Chondrocyte (in vitro differentiated cells): ENCODE data around the gene GPR162. TPM values are rescaled to one million over a fixed set of nuclear protein-coding genes. Genes with fewer than 3 reads are reported as not detected.

Experiments
- DNase-seq: peaks from one replicate; pipeline ENCODE4 v3.0.0; 2021; ENCODE audit warnings: mixed read lengths, low spot score
- H3K27ac Mint-ChIP-seq: one replicate; pipeline ENCODE4 v1.8.0; 2021; ENCODE audit warnings: mild to moderate bottlenecking, moderate library complexity, mixed read lengths; ENCODE audit not compliant: unreplicated experiment
- H3K27me3 Mint-ChIP-seq: 2 replicates; pipeline ENCODE4 v1.8.0; 2021; ENCODE audit warnings: low read depth, mixed read lengths
- H3K36me3 Mint-ChIP-seq: 2 replicates; pipeline ENCODE4 v1.8.0; 2021; ENCODE audit warnings: low read depth, mixed read lengths
- H3K4me1 Mint-ChIP-seq: 2 replicates; pipeline ENCODE4 v1.8.0; 2021; ENCODE audit warnings: low read depth, mild to moderate bottlenecking, mixed read lengths
- H3K4me3 Mint-ChIP-seq: one replicate; pipeline ENCODE4 v1.8.0; 2021; ENCODE audit warnings: mild to moderate bottlenecking, moderate library complexity, mixed read lengths; ENCODE audit not compliant: unreplicated experiment
- H3K9me3 Mint-ChIP-seq: 2 replicates; pipeline ENCODE4 v1.8.0; 2021; ENCODE audit warnings: low read depth, mixed read lengths
- total RNA-seq: library from RNA; stranded (reverse); gene quantifications from 3 replicates; pipeline ENCODE4 v1.2.1, GENCODE V29; 2021
- TF ChIP-seq, protein P1 (sequence below): fragments of 200-600 bp; sonication (generic); IDR thresholded peaks from 2 replicates; pipeline ENCODE4 v1.5.0; 2021; ENCODE audit warnings: antibody characterized with exemption, mild to moderate bottlenecking, moderate library complexity

Gene GPR162
- total RNA-seq, 1 donor from 2014 or later = 4.2 TPM

DNA sequence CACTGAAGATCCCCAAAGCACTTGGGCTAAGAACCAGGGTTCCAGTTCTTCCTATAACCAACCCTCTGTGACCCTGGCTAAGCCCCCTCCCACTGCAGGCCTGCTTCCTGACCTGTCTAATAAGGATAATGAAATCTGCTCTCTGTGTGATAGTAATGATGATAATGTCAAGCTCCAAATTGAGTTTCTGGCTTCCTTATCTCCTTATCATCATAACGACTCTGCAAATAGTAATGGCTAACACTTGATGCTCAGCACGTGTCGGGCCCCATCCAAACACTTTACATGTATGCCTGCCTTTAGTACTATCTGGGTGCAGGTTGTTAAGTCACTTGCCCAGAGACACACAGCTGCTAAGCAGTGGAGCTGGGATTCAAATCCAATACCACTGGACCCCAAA, 5.0 kb upstream of the GPR162 start:
- TF ChIP-seq, protein P1, sequence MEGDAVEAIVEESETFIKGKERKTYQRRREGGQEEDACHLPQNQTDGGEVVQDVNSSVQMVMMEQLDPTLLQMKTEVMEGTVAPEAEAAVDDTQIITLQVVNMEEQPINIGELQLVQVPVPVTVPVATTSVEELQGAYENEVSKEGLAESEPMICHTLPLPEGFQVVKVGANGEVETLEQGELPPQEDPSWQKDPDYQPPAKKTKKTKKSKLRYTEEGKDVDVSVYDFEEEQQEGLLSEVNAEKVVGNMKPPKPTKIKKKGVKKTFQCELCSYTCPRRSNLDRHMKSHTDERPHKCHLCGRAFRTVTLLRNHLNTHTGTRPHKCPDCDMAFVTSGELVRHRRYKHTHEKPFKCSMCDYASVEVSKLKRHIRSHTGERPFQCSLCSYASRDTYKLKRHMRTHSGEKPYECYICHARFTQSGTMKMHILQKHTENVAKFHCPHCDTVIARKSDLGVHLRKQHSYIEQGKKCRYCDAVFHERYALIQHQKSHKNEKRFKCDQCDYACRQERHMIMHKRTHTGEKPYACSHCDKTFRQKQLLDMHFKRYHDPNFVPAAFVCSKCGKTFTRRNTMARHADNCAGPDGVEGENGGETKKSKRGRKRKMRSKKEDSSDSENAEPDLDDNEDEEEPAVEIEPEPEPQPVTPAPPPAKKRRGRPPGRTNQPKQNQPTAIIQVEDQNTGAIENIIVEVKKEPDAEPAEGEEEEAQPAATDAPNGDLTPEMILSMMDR = no peak
- H3K4me1 Mint-ChIP-seq = peaks cover 18% of the 10 kb centered on the region
- no peak for DNase-seq

DNA sequence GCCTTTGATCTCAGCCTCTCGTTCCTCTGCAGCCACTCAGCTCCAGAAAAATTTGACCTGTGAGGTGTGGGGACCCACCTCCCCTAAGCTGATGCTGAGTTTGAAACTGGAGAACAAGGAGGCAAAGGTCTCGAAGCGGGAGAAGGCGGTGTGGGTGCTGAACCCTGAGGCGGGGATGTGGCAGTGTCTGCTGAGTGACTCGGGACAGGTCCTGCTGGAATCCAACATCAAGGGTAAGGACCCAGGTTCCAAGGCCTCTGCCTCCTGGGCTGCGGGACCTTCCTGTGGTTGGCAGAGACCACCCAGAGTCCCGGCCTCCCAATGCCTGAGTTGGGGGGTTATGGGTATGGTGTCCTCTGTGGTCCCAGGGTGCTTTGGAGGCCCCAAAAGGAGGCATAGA, 4.5 kb upstream of the GPR162 start:
- H3K27ac Mint-ChIP-seq = no peak overlapping the region
- H3K27me3 Mint-ChIP-seq = peaks cover 3% of the 10 kb centered on the region
- no peak overlapping the region for H3K4me3 Mint-ChIP-seq
- no peaks in the 10 kb centered on the region for H3K36me3 Mint-ChIP-seq
- peaks cover 21% of the 10 kb centered on the region for H3K4me1 Mint-ChIP-seq
- H3K9me3 Mint-ChIP-seq = no peaks in the 10 kb centered on the region
- DNase-seq = no peak
- TF ChIP-seq, protein P1 = no peak

More for the DNA sequence above, 5.0 kb upstream of the GPR162 start:
- no peak overlapping the region for H3K27ac Mint-ChIP-seq
- no peak overlapping the region for H3K4me3 Mint-ChIP-seq
- H3K27me3 Mint-ChIP-seq = peaks cover 3% of the 10 kb centered on the region
- H3K9me3 Mint-ChIP-seq = no peaks in the 10 kb centered on the region
- no peaks in the 10 kb centered on the region for H3K36me3 Mint-ChIP-seq

DNA sequence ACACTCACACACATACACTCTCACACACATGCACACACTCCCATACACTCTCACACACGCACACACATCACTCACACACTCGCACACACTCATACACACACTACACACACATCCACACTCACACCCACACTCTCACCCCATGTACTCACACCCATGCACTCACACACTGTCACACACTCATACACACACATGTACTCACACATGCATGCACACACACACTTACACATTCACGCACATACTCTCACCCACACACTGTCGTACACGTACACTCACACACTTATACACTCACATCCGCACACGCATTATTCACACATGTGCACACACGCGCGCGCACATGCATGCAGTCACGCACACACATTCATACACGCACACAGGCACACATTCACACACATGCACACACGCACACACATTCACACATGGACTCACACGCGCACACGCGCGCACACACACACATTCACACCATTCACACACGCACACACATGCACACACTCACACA, 3.9 kb upstream of the GPR162 start:
- H3K4me3 Mint-ChIP-seq = no peak overlapping the region

DNA sequence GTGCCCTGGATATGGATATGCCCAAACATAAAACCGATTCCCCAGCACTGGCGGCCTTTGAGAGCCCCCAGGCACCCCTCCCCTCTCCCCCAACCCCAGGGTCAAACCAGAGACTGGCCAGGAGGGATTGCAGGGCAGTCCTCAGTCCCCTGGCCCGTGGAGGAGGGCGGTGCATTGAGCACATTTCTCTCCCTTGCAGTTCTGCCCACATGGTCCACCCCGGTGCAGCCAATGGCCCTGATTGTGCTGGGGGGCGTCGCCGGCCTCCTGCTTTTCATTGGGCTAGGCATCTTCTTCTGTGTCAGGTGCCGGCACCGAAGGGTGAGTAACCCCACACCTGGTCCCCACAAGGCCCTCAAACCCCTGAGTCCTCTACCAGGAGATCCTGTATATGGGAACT, 3.4 kb upstream of the GPR162 start:
- no peaks in the 10 kb centered on the region for H3K36me3 Mint-ChIP-seq
- H3K27me3 Mint-ChIP-seq = peaks cover 3% of the 10 kb centered on the region
- H3K27ac Mint-ChIP-seq = no peak overlapping the region
- DNase-seq = no peak
- H3K4me3 Mint-ChIP-seq = no peak overlapping the region
- H3K9me3 Mint-ChIP-seq = no peaks in the 10 kb centered on the region
- TF ChIP-seq, protein P1 = no peak
- peaks cover 32% of the 10 kb centered on the region for H3K4me1 Mint-ChIP-seq

More for the DNA sequence above, 3.9 kb upstream of the GPR162 start:
- peaks cover 3% of the 10 kb centered on the region for H3K27me3 Mint-ChIP-seq
- H3K27ac Mint-ChIP-seq = no peak overlapping the region
- no peaks in the 10 kb centered on the region for H3K36me3 Mint-ChIP-seq
- TF ChIP-seq, protein P1 = no peak
- H3K4me1 Mint-ChIP-seq = peaks cover 27% of the 10 kb centered on the region
- no peak for DNase-seq
- no peaks in the 10 kb centered on the region for H3K9me3 Mint-ChIP-seq

DNA sequence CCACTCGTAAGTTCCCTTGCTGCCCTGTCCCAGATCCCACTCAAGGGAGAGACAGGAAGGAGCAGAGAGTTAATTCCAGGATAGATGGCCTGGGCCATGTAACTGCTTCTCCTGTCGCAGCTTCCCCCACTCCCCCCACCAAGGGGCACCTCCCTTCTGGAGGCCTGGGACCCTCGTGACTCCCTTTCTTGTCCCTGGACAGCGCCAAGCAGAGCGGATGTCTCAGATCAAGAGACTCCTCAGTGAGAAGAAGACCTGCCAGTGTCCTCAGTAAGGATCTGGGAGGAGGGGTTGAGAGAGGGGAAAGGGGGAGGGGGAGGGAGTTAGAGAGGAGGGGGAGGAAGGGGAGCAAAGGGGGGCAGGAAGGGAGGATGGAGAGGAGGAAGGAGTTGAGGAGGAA, 3.0 kb upstream of the GPR162 start:
- H3K27ac Mint-ChIP-seq = no peak overlapping the region
- no peaks in the 10 kb centered on the region for H3K9me3 Mint-ChIP-seq
- DNase-seq = no peak
- peaks cover 3% of the 10 kb centered on the region for H3K27me3 Mint-ChIP-seq
- H3K4me1 Mint-ChIP-seq = peaks cover 34% of the 10 kb centered on the region
- H3K4me3 Mint-ChIP-seq = no peak overlapping the region
- H3K36me3 Mint-ChIP-seq = no peaks in the 10 kb centered on the region
- TF ChIP-seq, protein P1 = no peak
